Fibroblast of peridontal ligament (primary cell): ENCODE results near the gene IL23R.
A peak's percentile ranks its signal among the peaks of the same experiment; 100 is the strongest.

Source experiments
- DNase-seq: peaks from one replicate; pipeline ENCODE4 v3.0.0-alpha.2; 2010; ENCODE audit errors: extremely low read depth

The IL23R gene

GRCh38 chr1:67148516-67149178, 17.6 kb upstream of the IL23R start:
- DNase-seq, result peak; percentile 8

GRCh38 chr1:67149179-67149770, 17.0 kb upstream of the IL23R start:
- DNase-seq, result peak; percentile 92

GRCh38 chr1:67150931-67151330, 15.3 kb upstream of the IL23R start:
- DNase-seq, result no peak

GRCh38 chr1:67158401-67158800, 7.9 kb upstream of the IL23R start:
- DNase-seq, result no peak

- DNase-seq, result no peak
Measured at GRCh38 chr1:67159233-67159632, 7.0 kb upstream of the IL23R start.

GRCh38 chr1:67162954-67163353, 3.3 kb upstream of the IL23R start:
- no peak for DNase-seq

GRCh38 chr1:67165468-67166041, 699 bp upstream of the IL23R start:
- DNase-seq, result no peak

GRCh38 chr1:67169496-67169895, 3.2 kb downstream of the IL23R start:
- DNase-seq, result no peak

- DNase-seq, result no peak
Measured at GRCh38 chr1:67169932-67170331, 3.7 kb downstream of the IL23R start.

- DNase-seq, result no peak
Measured at GRCh38 chr1:67170751-67171573, 4.7 kb downstream of the IL23R start.

GRCh38 chr1:67171574-67171955, 5.3 kb downstream of the IL23R start:
- no peak for DNase-seq

- no peak for DNase-seq
Measured at GRCh38 chr1:67171978-67172377, 5.7 kb downstream of the IL23R start.

- no peak for DNase-seq
Measured at GRCh38 chr1:67173988-67174387, 7.7 kb downstream of the IL23R start.

- DNase-seq, result no peak
Measured at GRCh38 chr1:67174716-67175284, 8.5 kb downstream of the IL23R start.

GRCh38 chr1:67175530-67176087, 9.4 kb downstream of the IL23R start:
- no peak for DNase-seq

- no peak for DNase-seq
Measured at GRCh38 chr1:67184838-67185421, 18.7 kb downstream of the IL23R start.

GRCh38 chr1:67188137-67188536, 21.9 kb downstream of the IL23R start:
- no peak for DNase-seq

- DNase-seq, result no peak
Measured at GRCh38 chr1:67189953-67190352, 23.7 kb downstream of the IL23R start.

- no peak for DNase-seq
Measured at GRCh38 chr1:67190410-67190809, 24.2 kb downstream of the IL23R start.

GRCh38 chr1:67190942-67191341, 24.7 kb downstream of the IL23R start:
- no peak for DNase-seq

GRCh38 chr1:67191668-67192520, 25.6 kb downstream of the IL23R start:
- DNase-seq, result no peak
